Measurements from ENCODE around the gene GULP1. TPM values are rescaled to one million over a fixed set of nuclear protein-coding genes. Genes with fewer than 3 reads are reported as not detected.

The GULP1 gene
- total RNA-seq, 4 donors from 2014 or later: 14.3 to 128 (median 95.7) TPM

GRCh38 chr2:188251034-188251433 is 40.6 kb upstream of the GULP1 start:
- Histone ChIP-seq H3K4me3 (no peak overlapping the region), H3K9me3 (no peaks in the 10 kb centered on the region), H3K36me3 (no peaks in the 10 kb centered on the region), H3K27ac (no peak overlapping the region), H3K27me3 (no peaks in the 10 kb centered on the region), H3K4me1 (no peaks in the 10 kb centered on the region)
- DNase-seq: no peak
- no peak for TF ChIP-seq POLR2A (IDR thresholded peaks at IDR 0.05)
- TF ChIP-seq CTCF (IDR thresholded peaks at IDR 0.05): no peak
- intact Hi-C loops (cut with DNase I; ENCODE audit: low total_unique reads): no loop called here

GRCh38 chr2:188256420-188256819 is 35.3 kb upstream of the GULP1 start:
- Histone ChIP-seq H3K4me1 (no peaks in the 10 kb centered on the region), H3K36me3 (no peaks in the 10 kb centered on the region), H3K9me3 (no peaks in the 10 kb centered on the region), H3K27me3 (no peaks in the 10 kb centered on the region), H3K27ac (no peak overlapping the region), H3K4me3 (no peak overlapping the region)
- intact Hi-C loops (cut with DNase I; ENCODE audit: low total_unique reads): no loop called here
- no peak for DNase-seq
- TF ChIP-seq CTCF (IDR thresholded peaks at IDR 0.05): no peak
- TF ChIP-seq POLR2A (IDR thresholded peaks at IDR 0.05): no peak

GRCh38 chr2:188265315-188265714 is 26.4 kb upstream of the GULP1 start:
- intact Hi-C loops (cut with DNase I; ENCODE audit: low total_unique reads): no loop called here
- H3K4me3 ChIP-seq: no peak overlapping the region
- no peak for DNase-seq
- no peaks in the 10 kb centered on the region for H3K4me1 ChIP-seq
- no peaks in the 10 kb centered on the region for H3K36me3 ChIP-seq
- H3K27me3 ChIP-seq: no peaks in the 10 kb centered on the region
- H3K9me3 ChIP-seq: no peaks in the 10 kb centered on the region
- no peak for TF ChIP-seq CTCF (IDR thresholded peaks at IDR 0.05)
- no peak for TF ChIP-seq POLR2A (IDR thresholded peaks at IDR 0.05)
- H3K27ac ChIP-seq: no peak overlapping the region

- Histone ChIP-seq H3K4me1 (no peaks in the 10 kb centered on the region), H3K27ac (no peak overlapping the region), H3K27me3 (no peaks in the 10 kb centered on the region), H3K36me3 (no peaks in the 10 kb centered on the region), H3K4me3 (no peak overlapping the region), H3K9me3 (no peaks in the 10 kb centered on the region)
- DNase-seq: no peak
- TF ChIP-seq POLR2A (IDR thresholded peaks at IDR 0.05) (no peak), CTCF (IDR thresholded peaks at IDR 0.05) (no peak)
- intact Hi-C loops (cut with DNase I; ENCODE audit: low total_unique reads): no loop called here
Measured at GRCh38 chr2:188267776-188268175, 23.9 kb upstream of the GULP1 start.

- H3K36me3 ChIP-seq: no peaks in the 10 kb centered on the region
- TF ChIP-seq POLR2A (IDR thresholded peaks at IDR 0.05): no peak
- no peak for TF ChIP-seq CTCF (IDR thresholded peaks at IDR 0.05)
- H3K27ac ChIP-seq: no peak overlapping the region
- no peaks in the 10 kb centered on the region for H3K27me3 ChIP-seq
- H3K4me1 ChIP-seq: no peaks in the 10 kb centered on the region
- no peak for DNase-seq
- H3K9me3 ChIP-seq: no peaks in the 10 kb centered on the region
- no peak overlapping the region for H3K4me3 ChIP-seq
- intact Hi-C loops (cut with DNase I; ENCODE audit: low total_unique reads): no loop called here
Measured at GRCh38 chr2:188269004-188269403, 22.7 kb upstream of the GULP1 start.

Data from uterus (tissue), 4 donors.